Pancreas (tissue), 10 donors: ENCODE results near the gene DYNC2H1. TPM values are rescaled to one million over a fixed set of nuclear protein-coding genes. Genes with fewer than 3 reads are reported as not detected.
A peak's percentile ranks its signal among the peaks of the same experiment; 100 is the strongest.
"Not testable (repeated sequence)": the region's sequence is repeated elsewhere in the genome, so short reads cannot be mapped to it uniquely, and the experiment has no call there.

Experiments
- ATAC-seq, 4 donors: fragments of 200-7000 bp; cut with Tn5 transposase; one replicate each; pipeline versions ENCODE4 v1.8.0 to v1.9.1; 2020; ENCODE audit warnings: mild to moderate bottlenecking in 4 of 4, moderate library complexity in 4 of 4
- DNase-seq, 6 donors: peaks; one replicate each; pipeline ENCODE4 v3.0.0-alpha.2; 2020
- FAIRE-seq: peaks from 2 replicates; lab custom pipeline; 2012; peaks lifted over from hg19 to GRCh38; lab: Jason Lieb, UNC
- H3K27ac ChIP-seq, 4 donors: fragments of 200-600 bp; sonication (generic); 1 replicate in 3 of 4; 2 replicates in 1 of 4; pipeline versions ENCODE4 v1.5.0 to v1.8.0; 2020
- H3K27me3 ChIP-seq, 4 donors: fragments of 200-600 bp; one replicate each; pipeline ENCODE4 v1.8.0; 2021
- H3K36me3 ChIP-seq, 3 donors: fragments of 200-600 bp; sonication (generic) in 1 of 3; one replicate each; pipeline versions ENCODE4 v1.5.0 to v1.8.0; 2020 to 2021
- H3K4me1 ChIP-seq, 3 donors: fragments of 200-600 bp; one replicate each; pipeline ENCODE4 v1.8.0; 2021
- H3K4me3 ChIP-seq, 4 donors: fragments of 200-600 bp; sonication (generic) in 2 of 4; one replicate each; pipeline versions ENCODE4 v1.5.0 to v1.8.0; 2020 to 2021
- H3K9me3 ChIP-seq, 4 donors: fragments of 200-600 bp; one replicate each; pipeline ENCODE4 v1.8.0; 2021
- CTCF ChIP-seq, 4 donors: fragments of 200-600 bp; sonication (generic) in 3 of 4; IDR thresholded peaks; one replicate each; pipeline versions ENCODE4 v1.5.0 to v1.8.0; 2021; ENCODE audit warnings: antibody characterized with exemption in 4 of 4
- WGBS, 2 donors: extraction: QIAGEN DNeasy Blood & Tissue Kit; methylation state at CpG; one replicate each; pipeline ENCODE4 v1.1.7; 2013; 5-methylcytosine and 5-hydroxymethylcytosine counted together
- intact Hi-C, 3 donors: fragments of 100-400 bp; cut with DNase I; formaldehyde crosslinking; loops; one replicate each; pipeline versions ENCODE4 v1.11.1 to v1.14.2; 2022
- polyA plus RNA-seq, 2 donors: library from polyadenylated mRNA; stranded (reverse); fragments of 200-250 nt; gene quantifications; one replicate each; pipeline ENCODE4 v1.2.3, GENCODE V29; 2013
- total RNA-seq, 6 donors: library from RNA; stranded (reverse); fragmentation: NEBNext Ultra II Directional in 4 of 6; extraction: Animal tissue kit (Norgen Biotek cat#: 25700) in 4 of 6; gene quantifications; one replicate each; pipeline versions ENCODE4 v1.2.1 to v1.2.4, GENCODE V29; 2021 to 2023
- donor health status: healthy with polysubstance abuse.
- donor health status: DM: no; HTN: no; CAD: no; lungs with moderate emphysema.
- donor health status: DM: no; HTN: no; CAD: no.
- donor health status: control.
- donor health status: control.
- donor health status: Bipolar disorder and iron deficiency.
- donor health status: DM: yes; HTN: yes; CAD: no.
- donor health status: DM: no; HTN: no; CAD: no.
- donor health status: DM: no; HTN: no; CAD: no.
- donor health status: DM: yes; HTN: yes; CAD: no.

DYNC2H1 gene
- total and polyA plus RNA-seq, 8 donors, result 6.6 to 15.2 (median 8.4) TPM

- no peak for TF ChIP-seq CTCF (IDR thresholded peaks at IDR 0.05)
- intact Hi-C loops, result no loop called here
- ATAC-seq (no peak), FAIRE-seq (no peak), DNase-seq (no peak)
- Histone ChIP-seq H3K36me3 (no peaks in the 10 kb centered on the region), H3K9me3 (no peaks in the 10 kb centered on the region), H3K27me3 (no peaks in the 10 kb centered on the region), H3K27ac (no peak overlapping the region), H3K4me1 (peaks cover 0 to 4% (median 0%) of the 10 kb centered on the region in 3 donors), H3K4me3 (no peak overlapping the region)
- 86 to 92% methylated on average over 5 of the region's 5 CpGs for WGBS, 2 donors
These were observed 2.2 kb downstream of the DYNC2H1 start for GRCh38 chr11:103111400-103111799.

- Histone ChIP-seq H3K9me3 (no peaks in the 10 kb centered on the region), H3K4me1 (peaks cover 0 to 4% (median 0%) of the 10 kb centered on the region in 3 donors), H3K27me3 (no peaks in the 10 kb centered on the region), H3K27ac (no peak overlapping the region), H3K4me3 (no peak overlapping the region), H3K36me3 (no peaks in the 10 kb centered on the region)
- ATAC-seq (no peak), FAIRE-seq (no peak), DNase-seq (no peak)
- intact Hi-C loops, result no loop called here
- WGBS, 2 donors, result 87 to 91% methylated on average over 1 of the region's 1 CpG
- no peak for TF ChIP-seq CTCF (IDR thresholded peaks at IDR 0.05)
These were observed 3.1 kb downstream of the DYNC2H1 start for GRCh38 chr11:103112364-103112763.

- Histone ChIP-seq H3K27ac (no peak overlapping the region), H3K4me3 (no peak overlapping the region), H3K36me3 (no peaks in the 10 kb centered on the region), H3K4me1 (no peaks in the 10 kb centered on the region), H3K9me3 (no peaks in the 10 kb centered on the region), H3K27me3 (no peaks in the 10 kb centered on the region)
- FAIRE-seq (no peak), ATAC-seq (no peak), DNase-seq (no peak)
- WGBS, 2 donors, result 96% methylated on average over 4 of the region's 4 CpGs
- no peak for TF ChIP-seq CTCF (IDR thresholded peaks at IDR 0.05)
- intact Hi-C loops, result no loop called here
These were observed 5.6 kb downstream of the DYNC2H1 start for GRCh38 chr11:103114836-103115235.

GRCh38 chr11:103125462-103125861 lies 16.2 kb downstream of the DYNC2H1 start:
- Histone ChIP-seq H3K9me3 (no peaks in the 10 kb centered on the region), H3K4me1 (no peaks in the 10 kb centered on the region), H3K27ac (no peak overlapping the region), H3K36me3 (no peaks in the 10 kb centered on the region), H3K27me3 (no peaks in the 10 kb centered on the region), H3K4me3 (no peak overlapping the region)
- no peak for ATAC-seq
- intact Hi-C loops, result no loop called here
- TF ChIP-seq CTCF (IDR thresholded peaks at IDR 0.05), result no peak
- no peak for FAIRE-seq
- DNase-seq, result no peak

- H3K9me3 ChIP-seq, H3K4me3 ChIP-seq, H3K4me1 ChIP-seq, ATAC-seq, H3K27ac ChIP-seq, H3K36me3 ChIP-seq, intact Hi-C loops, FAIRE-seq, H3K27me3 ChIP-seq: not testable (repeated sequence)
- WGBS, 2 donors, result 93 to 97% methylated on average over 13 of the region's 13 CpGs
- DNase-seq, result peak in 1 of 6 donors; percentile 10
These were observed 32.8 kb downstream of the DYNC2H1 start for GRCh38 chr11:103141986-103142385.
